Thoracic aorta (tissue), 2 donors: Measurements from ENCODE around the gene TLR8. TPM values are rescaled to one million over a fixed set of nuclear protein-coding genes. Genes with fewer than 3 reads are reported as not detected.

Experiments
- ATAC-seq: fragments of 150-250 bp; one replicate; pipeline ENCODE4 v1.8.0; 2017; ENCODE audit warnings: low read depth; ENCODE audit not compliant: insufficient number of reproducible peaks, low FRiP score
- DNase-seq: peaks from one replicate; pipeline ENCODE4 v3.0.0-alpha.2; 2020; ENCODE audit warnings: low spot score
- H3K27ac ChIP-seq, 2 donors: fragments of 200-600 bp; sonication (generic); 1 replicate in 1 of 2; 2 replicates in 1 of 2; pipeline ENCODE4 v1.5.1; 2016; ENCODE audit warnings: mild to moderate bottlenecking in 2 of 2, moderate library complexity in 2 of 2
- H3K27me3 ChIP-seq: fragments of 200-600 bp; sonication (generic); replicated peaks from 2 replicates; pipeline ENCODE4 v1.6.0; 2016; ENCODE audit warnings: mild to moderate bottlenecking; ENCODE audit not compliant: insufficient read depth
- H3K36me3 ChIP-seq: fragments of 200-600 bp; sonication (generic); one replicate; pipeline ENCODE4 v1.5.1; 2016
- H3K4me1 ChIP-seq, 2 donors: fragments of 200-600 bp; sonication (generic); 1 replicate in 1 of 2; 2 replicates in 1 of 2; pipeline versions ENCODE4 v1.5.1 to v1.6.0; 2016; ENCODE audit warnings: low read depth in 2 of 2, mild to moderate bottlenecking in 1 of 2; ENCODE audit not compliant: control insufficient read depth in 1 of 2
- H3K4me3 ChIP-seq: fragments of 200-600 bp; sonication (generic); 2 replicates; pipeline ENCODE4 v1.5.1; 2016; ENCODE audit warnings: mild to moderate bottlenecking
- H3K9me3 ChIP-seq: fragments of 200-600 bp; sonication (generic); 2 replicates; pipeline ENCODE4 v1.5.1; 2016
- total RNA-seq, 2 donors: library from RNA; depleted of rRNA; stranded (reverse); fragments of >200 nt; gene quantifications; one replicate each; pipeline versions ENCODE4 v1.1.0 to v1.2.3, GENCODE V29; 2016
- TF ChIP-seq, protein P1 (sequence below): fragments of 200-600 bp; sonication (generic); IDR thresholded peaks from one replicate; pipeline ENCODE4 v1.5.1; 2019; ENCODE audit warnings: antibody characterized with exemption

TLR8 gene
- total RNA-seq, 2 donors from 2014 or later = 3.4 to 6.1 TPM

DNA sequence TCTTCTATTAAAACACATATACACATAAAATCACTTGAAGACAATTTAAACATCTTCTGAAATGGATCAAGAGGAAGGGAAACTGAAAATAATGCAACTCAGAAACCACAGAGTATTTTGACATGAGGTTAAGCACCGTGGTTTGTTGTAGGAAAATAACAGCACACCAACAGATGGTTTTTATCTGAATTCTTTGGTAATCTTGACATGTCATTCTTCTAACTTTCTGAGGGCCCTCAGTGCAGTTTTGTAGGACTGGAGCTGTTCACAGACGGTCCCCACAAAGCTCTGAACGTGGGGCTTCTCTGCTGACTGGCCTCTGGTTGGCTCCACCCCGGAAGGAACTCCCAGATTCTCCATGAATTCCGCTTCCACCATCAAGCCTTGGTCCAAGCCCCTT lies 16.0 kb upstream of the TLR8 start:
- TF ChIP-seq, protein P1, sequence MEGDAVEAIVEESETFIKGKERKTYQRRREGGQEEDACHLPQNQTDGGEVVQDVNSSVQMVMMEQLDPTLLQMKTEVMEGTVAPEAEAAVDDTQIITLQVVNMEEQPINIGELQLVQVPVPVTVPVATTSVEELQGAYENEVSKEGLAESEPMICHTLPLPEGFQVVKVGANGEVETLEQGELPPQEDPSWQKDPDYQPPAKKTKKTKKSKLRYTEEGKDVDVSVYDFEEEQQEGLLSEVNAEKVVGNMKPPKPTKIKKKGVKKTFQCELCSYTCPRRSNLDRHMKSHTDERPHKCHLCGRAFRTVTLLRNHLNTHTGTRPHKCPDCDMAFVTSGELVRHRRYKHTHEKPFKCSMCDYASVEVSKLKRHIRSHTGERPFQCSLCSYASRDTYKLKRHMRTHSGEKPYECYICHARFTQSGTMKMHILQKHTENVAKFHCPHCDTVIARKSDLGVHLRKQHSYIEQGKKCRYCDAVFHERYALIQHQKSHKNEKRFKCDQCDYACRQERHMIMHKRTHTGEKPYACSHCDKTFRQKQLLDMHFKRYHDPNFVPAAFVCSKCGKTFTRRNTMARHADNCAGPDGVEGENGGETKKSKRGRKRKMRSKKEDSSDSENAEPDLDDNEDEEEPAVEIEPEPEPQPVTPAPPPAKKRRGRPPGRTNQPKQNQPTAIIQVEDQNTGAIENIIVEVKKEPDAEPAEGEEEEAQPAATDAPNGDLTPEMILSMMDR = no peak
- DNase-seq = no peak
- Histone ChIP-seq H3K36me3 (no peaks in the 10 kb centered on the region), H3K27me3 (no peaks in the 10 kb centered on the region), H3K4me1 (no peaks in the 10 kb centered on the region), H3K4me3 (no peak overlapping the region), H3K27ac (no peak overlapping the region), H3K9me3 (no peaks in the 10 kb centered on the region)
- ATAC-seq = no peak

DNA sequence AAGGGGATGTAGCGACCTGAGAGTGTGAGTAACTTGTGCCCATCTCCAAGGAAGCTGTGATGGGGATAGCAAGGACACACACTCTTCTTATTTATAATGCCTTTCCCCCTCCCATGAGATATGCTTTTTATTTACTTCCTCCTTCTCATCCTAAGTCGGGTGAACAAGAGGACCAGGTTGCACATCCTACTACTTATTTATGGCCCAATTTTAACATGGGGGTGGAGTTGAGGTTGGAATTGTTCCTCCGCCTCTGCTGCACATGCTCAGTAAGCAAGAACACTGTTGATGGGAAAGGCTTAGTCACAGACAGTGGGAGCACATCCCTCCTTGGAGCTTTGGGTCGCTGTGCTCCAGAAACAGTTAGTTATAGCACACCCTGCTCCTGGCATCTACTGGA lies 15.2 kb upstream of the TLR8 start:
- no peaks in the 10 kb centered on the region for H3K9me3 ChIP-seq
- H3K27ac ChIP-seq = no peak overlapping the region
- H3K36me3 ChIP-seq = no peaks in the 10 kb centered on the region
- TF ChIP-seq, protein P1 = no peak
- no peak overlapping the region for H3K4me3 ChIP-seq
- DNase-seq (no peak), ATAC-seq (no peak)
- H3K27me3 ChIP-seq = no peaks in the 10 kb centered on the region
- no peaks in the 10 kb centered on the region for H3K4me1 ChIP-seq

GRCh38 chrX:12891915-12892506 lies 14.4 kb upstream of the TLR8 start:
- Histone ChIP-seq H3K9me3 (no peaks in the 10 kb centered on the region), H3K36me3 (no peaks in the 10 kb centered on the region), H3K4me3 (no peak overlapping the region), H3K27ac (no peak overlapping the region), H3K27me3 (no peaks in the 10 kb centered on the region), H3K4me1 (no peaks in the 10 kb centered on the region)
- TF ChIP-seq, protein P1 = no peak
- no peak for ATAC-seq
- DNase-seq = no peak

DNA sequence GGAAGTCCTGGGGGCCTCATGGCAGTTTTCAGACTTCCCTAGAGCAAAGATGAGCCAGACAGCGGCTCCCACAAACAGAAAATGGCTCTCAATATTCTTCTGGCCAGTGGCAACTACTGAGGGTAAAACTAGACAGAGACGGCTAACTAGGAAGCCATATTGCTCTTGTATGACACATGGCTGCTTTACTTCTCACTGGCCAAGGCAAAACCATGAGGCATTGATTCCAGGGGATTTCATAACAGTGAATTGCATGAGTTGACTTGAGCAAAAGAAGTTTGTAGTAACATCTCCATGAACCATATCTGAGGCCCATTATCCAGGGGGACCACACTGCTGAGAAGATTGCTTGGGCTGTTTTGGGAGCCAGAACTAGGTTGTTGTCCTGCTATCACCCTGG lies 13.7 kb upstream of the TLR8 start:
- H3K27ac ChIP-seq = no peak overlapping the region
- TF ChIP-seq, protein P1 = no peak
- H3K27me3 ChIP-seq = no peaks in the 10 kb centered on the region
- ATAC-seq (no peak), DNase-seq (no peak)
- no peaks in the 10 kb centered on the region for H3K36me3 ChIP-seq
- no peaks in the 10 kb centered on the region for H3K9me3 ChIP-seq
- H3K4me3 ChIP-seq = no peak overlapping the region
- H3K4me1 ChIP-seq = no peaks in the 10 kb centered on the region

DNA sequence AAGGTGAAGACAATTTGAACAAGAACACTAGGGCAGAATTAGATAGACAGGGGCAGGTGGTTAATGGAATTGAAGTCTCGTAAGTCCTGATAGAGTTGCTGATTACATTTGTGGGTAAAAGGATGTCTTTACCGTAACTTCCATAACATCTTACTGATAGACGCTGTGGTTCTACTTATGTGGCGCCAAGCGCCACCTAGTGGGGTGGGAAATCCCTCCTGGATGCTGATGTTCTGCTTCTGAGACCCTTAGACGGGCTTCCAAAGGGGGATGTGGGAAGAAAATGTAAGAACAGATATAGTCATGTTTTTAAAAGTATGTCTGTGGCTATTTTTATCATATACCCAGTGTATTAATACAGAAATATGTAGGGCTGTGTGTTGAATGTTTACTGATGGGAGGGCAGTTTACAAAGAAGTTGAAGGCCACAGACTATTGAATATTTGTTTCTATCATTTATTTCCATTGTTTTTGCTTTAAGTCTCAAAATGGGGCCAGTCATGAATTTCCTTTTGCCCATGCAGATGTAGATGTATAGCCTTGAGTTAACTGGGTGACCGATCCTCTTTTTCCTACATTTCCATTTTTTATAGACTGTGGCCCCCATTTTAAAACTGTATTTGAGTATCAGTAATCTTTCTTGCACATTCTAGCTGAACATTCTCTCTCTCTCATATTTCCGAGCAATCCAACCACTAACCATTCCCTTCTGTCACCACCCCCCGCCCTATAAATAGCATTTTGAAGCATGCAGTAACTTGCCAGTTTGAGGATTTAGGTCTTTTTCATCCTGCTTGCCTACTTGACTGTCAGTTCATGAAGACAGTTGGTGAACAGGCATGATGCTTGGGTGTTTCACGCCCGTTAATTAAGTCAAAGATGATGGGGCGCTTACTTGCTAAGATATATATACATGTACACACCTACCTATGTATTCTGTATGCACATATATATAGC lies 12.1 kb upstream of the TLR8 start:
- ATAC-seq (no peak), DNase-seq (no peak)
- no peak overlapping the region for H3K27ac ChIP-seq
- no peaks in the 10 kb centered on the region for H3K9me3 ChIP-seq
- H3K4me1 ChIP-seq = no peaks in the 10 kb centered on the region
- TF ChIP-seq, protein P1 = no peak
- H3K4me3 ChIP-seq = no peak overlapping the region
- H3K36me3 ChIP-seq = no peaks in the 10 kb centered on the region
- H3K27me3 ChIP-seq = no peaks in the 10 kb centered on the region
